ENCODE data around the gene RFESD.
"Not testable (repeated sequence)": the region's sequence is repeated elsewhere in the genome, so short reads cannot be mapped to it uniquely, and the experiment has no call there.

DNA sequence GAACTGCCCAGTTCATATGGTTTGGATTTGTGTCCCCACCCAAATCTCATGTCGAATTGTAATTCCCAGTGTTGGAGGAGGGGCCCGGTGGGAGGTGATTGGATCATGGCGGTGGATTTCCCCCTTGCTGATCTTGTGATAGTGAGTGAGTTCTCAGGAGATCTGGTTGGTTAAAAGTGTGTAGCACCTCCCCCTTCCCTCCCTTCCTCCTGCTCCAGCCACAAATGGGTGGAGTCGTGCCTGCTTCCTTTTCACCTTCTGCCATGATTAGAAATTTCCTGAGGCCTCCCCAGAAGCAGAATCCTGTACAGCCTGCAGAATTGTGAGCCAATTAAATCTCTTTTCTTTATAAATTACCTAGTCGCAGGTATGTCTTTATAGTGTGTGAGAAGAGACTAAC is 59.6 kb downstream of the RFESD start:
- TF ChIP-seq, protein P1, sequence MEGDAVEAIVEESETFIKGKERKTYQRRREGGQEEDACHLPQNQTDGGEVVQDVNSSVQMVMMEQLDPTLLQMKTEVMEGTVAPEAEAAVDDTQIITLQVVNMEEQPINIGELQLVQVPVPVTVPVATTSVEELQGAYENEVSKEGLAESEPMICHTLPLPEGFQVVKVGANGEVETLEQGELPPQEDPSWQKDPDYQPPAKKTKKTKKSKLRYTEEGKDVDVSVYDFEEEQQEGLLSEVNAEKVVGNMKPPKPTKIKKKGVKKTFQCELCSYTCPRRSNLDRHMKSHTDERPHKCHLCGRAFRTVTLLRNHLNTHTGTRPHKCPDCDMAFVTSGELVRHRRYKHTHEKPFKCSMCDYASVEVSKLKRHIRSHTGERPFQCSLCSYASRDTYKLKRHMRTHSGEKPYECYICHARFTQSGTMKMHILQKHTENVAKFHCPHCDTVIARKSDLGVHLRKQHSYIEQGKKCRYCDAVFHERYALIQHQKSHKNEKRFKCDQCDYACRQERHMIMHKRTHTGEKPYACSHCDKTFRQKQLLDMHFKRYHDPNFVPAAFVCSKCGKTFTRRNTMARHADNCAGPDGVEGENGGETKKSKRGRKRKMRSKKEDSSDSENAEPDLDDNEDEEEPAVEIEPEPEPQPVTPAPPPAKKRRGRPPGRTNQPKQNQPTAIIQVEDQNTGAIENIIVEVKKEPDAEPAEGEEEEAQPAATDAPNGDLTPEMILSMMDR (IDR thresholded peaks at IDR 0.05) = not testable (repeated sequence)
- TF ChIP-seq POLR2A, POLR2AphosphoS5 (IDR thresholded peaks at IDR 0.05): not testable (repeated sequence)

Measured in breast epithelium (tissue), 3 donors.